Dermis microvascular lymphatic vessel endothelial cell (primary cell): ENCODE measurements around the gene KLHL9. TPM values are rescaled to one million over a fixed set of nuclear protein-coding genes. Genes with fewer than 3 reads are reported as not detected.
"Not testable (repeated sequence)": the region's sequence is repeated elsewhere in the genome, so short reads cannot be mapped to it uniquely, and the experiment has no call there.

ENCODE experiments used
- DNase-seq, 2 donors: peaks; one replicate each; pipeline versions ENCODE4 v3.0.0 to v3.0.0-alpha.2; 2010; ENCODE audit warnings: low read depth in 2 of 2
- total RNA-seq: library from RNA; depleted of rRNA; stranded (reverse); fragments of >200 nt; gene quantifications from 2 replicates; pipeline ENCODE4 v1.2.1, GENCODE V29; 2014

Gene KLHL9, protein sequence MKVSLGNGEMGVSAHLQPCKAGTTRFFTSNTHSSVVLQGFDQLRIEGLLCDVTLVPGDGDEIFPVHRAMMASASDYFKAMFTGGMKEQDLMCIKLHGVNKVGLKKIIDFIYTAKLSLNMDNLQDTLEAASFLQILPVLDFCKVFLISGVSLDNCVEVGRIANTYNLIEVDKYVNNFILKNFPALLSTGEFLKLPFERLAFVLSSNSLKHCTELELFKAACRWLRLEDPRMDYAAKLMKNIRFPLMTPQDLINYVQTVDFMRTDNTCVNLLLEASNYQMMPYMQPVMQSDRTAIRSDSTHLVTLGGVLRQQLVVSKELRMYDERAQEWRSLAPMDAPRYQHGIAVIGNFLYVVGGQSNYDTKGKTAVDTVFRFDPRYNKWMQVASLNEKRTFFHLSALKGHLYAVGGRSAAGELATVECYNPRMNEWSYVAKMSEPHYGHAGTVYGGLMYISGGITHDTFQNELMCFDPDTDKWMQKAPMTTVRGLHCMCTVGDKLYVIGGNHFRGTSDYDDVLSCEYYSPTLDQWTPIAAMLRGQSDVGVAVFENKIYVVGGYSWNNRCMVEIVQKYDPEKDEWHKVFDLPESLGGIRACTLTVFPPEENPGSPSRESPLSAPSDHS
- total RNA-seq: 26.8 and 36.4 TPM in 2 replicates

DNA sequence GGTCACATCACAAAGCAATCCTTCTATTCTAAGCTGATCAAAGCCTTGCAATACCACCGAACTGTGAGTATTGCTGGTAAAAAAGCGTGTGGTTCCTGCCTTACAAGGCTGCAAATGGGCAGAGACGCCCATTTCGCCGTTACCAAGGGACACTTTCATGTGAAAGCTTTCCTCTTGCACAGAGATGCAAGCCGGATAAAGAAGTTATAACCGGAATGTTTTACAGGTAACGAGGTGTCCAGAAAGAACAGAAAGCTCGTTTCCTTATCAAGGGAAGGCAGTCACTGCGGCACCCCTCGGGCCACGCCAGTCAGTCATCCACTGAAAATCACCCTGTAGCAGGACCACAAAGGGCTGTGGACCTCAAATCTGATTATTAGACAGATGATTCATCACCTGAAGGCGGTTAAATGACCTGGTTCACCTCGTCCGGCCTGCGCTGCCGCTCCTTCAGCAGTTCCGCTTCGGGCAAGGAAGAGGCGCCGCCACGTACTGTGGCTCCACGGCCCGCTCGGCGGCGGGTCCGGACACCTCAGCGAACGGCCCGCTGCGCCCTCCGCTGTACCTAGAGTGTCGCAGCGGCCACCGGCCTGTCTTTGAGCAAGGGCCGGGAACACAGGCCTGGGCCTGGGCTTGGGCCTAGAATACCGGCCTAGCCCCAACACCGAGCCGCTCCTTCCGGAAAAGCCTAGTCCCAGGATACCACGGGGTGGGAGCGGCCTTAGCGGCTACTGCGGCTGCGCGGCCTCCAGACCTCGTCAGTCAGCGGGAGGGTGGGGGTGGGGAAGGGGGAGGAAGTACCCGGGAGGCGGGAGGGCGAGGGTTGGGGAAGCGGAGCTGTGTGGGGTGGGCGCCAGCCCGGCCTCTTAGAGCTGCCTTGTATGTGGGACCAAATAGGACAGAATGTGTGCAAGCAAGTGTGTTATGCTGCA is at the start of gene KLHL9:
TSS of gene KLHL9 (minus strand) at position 704 of the 932 bp plus-strand sequence. CDS start at position 159, 545 bp downstream.
- DNase-seq: peak; percentile 82 to 92

DNA sequence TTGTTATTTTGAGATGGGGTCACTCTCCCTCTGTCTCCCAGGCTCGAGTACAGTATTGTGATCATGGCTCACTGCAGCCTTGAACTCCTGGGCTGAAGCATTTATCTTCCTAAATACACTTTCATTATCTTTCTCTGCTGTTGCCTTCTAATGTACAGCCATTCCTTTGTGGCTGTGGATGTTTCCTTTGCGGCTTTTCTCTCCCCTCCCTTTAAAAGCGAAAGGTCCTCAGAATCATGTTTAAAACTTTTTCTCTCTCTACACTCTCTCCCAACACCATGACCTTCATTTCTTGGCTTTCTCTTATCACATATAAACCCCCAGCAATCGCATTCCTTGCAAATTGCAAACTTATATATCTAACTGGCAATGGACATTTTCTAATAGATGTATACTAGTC is 48.4 kb upstream of the KLHL9 start:
- no peak for DNase-seq

DNA sequence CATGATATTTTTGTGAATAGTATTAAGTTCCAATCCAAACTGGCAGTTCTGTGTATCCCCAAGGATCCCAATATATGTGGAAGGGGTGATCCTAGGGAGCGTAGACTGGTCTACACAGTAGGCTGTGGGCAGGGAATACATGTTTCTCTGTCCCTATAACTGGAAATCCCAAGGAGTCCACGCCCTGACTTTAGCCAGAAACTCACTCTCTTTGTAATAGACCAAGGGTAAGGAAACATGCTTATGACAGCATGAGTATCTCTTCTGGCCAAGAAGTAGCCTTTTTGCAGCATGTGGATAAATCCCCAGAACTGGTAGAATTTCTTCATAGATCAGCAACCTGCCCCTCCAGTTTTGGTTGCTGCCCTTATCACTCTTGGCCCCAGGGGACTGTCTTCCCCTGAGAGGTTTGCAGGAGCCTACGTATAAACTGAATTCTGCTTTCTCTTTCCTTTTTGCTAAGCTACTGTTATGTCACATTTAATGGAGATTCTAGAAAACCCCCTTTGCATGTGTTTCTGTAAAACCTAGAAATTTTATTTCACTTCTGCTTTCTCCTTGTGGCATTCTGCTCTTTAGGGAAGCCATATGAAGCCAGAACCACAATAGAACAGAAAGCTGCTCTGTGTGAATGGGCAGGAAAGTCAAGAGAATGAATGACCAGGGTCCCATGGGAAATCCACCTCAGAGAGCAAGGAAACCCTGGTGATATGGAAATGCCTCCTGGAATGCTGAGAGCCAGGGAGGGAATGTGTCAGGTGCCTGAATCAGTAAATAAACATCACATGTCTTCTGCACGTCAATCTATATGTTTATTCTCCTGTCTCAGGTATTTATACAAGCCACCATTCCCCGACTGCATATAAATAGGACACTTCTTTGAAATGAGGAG is 46.5 kb upstream of the KLHL9 start:
- no peak for DNase-seq

DNA sequence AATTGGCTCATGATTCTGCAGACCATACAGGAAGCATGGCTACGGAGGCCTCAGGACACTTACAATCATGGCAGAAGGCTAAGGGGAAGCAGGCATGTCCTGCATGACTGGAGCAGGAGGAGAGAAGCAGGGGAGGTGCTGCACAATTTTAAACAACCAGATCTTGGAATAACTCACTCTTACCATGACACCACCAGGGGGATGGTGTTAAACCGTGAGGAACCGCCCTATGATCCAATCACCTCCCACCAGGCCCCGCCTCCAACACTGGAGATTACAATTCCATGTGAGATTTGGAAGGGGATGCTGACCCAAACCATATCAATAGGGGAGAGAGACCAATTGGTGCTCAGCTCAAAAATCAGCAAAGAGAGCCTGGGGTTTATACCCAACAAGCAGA is 36.3 kb upstream of the KLHL9 start:
- not testable (repeated sequence) for DNase-seq

DNA sequence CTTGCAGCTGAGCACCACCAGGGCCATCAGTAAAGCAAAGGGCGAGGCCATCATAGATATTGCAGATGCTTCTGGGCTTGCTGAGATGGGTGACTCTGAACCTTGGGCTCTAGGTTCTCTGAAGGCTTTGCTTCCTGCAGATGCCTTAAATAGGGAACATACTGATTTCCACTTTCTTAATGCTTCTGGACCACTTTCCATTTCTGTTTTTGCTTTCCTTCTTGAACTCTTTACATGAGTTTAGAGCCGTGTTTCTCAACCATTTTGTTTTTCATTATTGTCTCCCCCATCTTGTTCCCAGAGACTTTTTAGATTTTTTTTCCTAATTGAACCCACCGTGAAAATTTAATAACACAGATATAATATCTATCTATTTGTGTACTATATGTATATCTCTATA is 32.8 kb upstream of the KLHL9 start, which contains the start of gene IFNA13:
TSS of gene IFNA13 (minus strand) at position 101 of the 400 bp plus-strand sequence. CDS start at position 54, 47 bp downstream.
- no peak for DNase-seq

DNA sequence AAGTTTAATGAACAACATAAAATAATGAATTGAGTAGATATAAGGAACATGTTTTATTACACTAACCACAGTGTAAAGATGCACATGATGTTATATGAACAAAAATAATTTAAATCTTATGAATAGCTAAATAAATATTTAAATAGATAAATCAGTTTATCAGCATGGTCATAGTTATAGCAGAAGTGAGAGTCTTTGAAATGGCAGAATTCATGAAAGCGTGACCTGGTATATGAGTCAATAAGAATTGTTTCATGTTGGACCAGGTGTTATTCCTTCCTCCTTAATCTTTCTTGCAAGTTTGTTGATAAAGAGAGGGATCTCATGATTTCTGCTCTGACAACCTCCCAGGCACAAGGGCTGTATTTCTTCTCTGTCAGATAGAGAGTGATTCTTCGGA is 32.0 kb upstream of the KLHL9 start:
- DNase-seq: not testable (repeated sequence)

DNA sequence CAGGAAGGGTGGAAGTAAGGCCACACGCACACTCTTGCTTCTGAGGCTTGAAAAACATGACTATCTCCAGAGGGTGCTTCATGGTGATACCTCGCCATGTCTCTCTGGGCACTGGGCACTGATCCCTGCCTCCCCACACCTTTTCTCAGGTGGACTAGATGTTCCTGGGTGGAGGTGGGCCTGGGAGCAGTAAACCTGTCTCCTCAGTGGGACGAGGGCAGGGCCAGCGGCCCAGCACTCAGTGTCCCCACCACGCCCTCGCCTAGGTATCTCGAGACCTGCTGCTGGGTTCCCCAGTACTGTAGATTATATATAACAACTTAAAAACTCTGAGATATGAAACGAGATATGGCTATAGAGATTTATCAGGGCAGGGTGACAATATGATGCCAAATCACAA is 27.1 kb upstream of the KLHL9 start:
- DNase-seq: no peak

DNA sequence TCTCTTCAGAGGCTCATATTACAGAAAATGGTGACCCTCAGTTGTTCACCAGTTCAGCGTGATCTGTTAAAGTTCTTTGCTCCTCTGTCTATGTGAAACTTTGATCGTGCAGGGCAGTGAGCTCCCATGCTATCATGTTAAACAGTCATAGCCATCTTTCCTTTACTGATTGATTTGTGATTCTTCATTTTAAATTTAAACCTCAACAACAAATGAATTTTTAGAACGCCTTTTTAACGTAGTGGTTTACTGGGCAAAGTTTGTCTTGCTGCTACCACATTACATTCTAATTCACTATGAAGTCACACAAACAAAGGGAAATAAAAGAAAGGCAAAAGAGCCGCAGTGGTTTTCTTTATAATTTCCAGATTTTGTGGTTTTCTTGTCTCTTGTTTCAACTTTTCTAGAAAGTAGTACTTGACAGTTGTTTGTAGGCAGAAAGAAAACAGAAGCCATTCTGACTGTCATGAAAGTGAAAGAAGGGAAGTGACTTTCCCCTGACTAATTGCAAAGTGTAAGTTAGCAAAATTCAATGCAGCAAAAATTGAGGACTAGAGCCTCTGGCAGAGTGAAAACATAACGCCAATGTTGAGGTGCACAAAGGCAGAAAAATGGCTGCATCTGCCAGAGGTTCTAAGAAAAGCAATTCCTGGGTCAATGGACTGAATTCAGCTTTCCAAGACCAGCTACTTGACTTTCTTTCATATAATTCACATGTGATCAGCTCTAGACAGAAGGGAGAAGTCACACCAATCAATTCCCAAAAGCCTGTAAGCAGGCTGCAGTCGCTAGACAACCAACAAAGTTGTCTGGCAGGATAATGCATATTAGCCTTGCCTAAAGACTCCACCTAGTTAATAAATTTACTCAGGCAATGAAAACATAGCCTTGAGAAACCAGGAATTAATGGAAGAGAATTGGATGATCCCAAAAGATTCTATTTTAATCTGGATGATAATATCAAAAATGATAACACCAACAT is 22.6 kb upstream of the KLHL9 start:
- DNase-seq: no peak

DNA sequence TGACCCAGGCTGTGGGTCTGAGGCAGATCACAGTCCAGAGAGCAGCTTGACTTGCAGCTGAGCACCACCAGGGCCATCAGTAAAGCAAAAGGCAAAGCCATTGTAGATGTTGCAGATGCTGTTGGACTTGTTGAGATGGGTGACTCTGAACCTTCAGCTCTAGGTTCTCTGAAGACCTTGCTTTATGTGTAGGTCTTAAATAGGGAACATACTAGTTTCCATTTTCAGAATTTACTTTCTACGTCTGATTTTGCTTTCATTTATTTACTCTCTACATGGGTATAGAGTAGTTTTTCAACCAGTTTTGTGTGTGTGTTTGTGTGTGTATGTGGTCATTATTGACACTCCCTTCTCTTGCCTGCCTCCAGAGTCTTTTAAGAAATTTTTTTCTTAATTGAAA is 15.6 kb upstream of the KLHL9 start, which contains the start of gene IFNA6:
TSS of gene IFNA6 (minus strand) at position 101 of the 400 bp plus-strand sequence. CDS start at position 101, 0 bp downstream.
- no peak for DNase-seq

DNA sequence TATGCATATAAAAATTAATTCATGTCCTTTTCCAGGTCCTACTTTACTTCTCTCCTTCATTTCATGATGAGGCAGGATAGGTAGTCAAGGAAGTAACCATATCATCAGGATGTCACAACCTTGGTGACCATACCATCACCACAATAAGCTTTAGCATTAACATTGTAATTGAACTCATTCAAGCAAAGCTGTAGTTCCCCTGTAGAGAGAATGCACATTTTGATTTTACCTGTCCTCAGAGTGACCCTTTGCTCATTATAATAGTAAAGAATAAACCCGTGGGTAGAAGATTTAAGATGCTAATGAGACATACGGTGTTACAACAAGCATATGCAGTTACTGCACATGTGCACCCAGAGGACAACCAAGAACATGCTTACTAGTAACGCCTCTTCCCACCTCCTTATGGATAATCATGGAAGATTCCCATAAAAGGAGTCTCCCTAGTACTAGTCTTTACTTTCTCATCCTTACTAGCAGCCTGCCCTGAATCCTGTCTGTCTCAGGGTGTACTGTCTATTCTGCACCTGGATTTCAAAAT is 13.3 kb upstream of the KLHL9 start:
- no peak for DNase-seq

DNA sequence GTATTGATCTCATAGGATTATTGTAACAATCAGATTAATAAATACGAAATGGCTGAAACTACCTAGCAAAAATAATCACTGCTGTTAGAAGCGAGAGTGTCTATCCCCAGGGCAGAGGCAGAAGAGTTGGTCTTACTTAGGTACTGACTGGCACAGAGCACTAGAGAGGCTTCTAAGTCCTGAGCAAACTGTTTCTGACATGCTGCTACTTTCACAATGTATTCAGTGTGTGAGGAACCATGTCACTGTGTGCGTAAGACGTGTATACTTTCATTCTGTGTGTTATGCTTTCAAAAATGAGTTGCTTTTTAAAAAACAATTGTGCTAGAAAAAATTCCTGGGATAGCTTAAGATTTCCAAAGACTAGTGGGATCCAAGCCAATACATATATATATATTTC is 5.5 kb upstream of the KLHL9 start:
- no peak for DNase-seq

DNA sequence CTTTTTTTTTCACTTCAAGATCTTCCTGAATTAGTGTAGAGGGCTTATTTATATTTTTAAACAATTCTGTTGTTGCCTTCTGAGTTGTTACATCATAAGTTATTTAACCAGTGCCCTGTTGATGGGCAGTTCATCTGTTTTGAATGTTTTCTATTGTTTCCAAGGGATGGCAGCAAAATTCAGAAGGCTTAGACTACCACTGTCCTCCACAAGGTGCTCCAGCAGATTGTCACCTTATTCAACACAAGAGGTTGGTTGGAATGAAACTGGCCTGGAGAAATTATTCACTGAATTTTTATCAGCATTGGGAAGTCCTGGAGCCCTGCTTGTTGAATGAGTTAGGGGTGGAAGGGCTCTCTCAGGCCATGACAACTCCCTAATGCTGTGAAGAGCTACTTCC is 1.3 kb upstream of the KLHL9 start:
- no peak for DNase-seq

DNA sequence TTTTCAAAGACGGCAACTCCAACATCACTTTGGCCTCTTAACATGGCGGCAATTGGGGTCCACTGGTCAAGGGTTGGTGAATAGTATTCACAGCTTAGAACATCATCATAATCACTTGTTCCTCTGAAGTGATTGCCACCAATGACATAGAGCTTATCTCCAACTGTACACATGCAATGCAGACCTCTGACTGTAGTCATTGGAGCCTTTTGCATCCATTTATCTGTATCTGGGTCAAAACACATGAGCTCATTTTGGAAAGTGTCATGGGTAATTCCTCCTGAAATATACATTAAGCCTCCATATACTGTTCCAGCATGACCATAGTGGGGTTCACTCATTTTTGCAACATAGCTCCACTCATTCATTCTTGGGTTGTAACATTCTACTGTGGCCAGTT is 2.0 kb downstream of the KLHL9 start:
- no peak for DNase-seq

DNA sequence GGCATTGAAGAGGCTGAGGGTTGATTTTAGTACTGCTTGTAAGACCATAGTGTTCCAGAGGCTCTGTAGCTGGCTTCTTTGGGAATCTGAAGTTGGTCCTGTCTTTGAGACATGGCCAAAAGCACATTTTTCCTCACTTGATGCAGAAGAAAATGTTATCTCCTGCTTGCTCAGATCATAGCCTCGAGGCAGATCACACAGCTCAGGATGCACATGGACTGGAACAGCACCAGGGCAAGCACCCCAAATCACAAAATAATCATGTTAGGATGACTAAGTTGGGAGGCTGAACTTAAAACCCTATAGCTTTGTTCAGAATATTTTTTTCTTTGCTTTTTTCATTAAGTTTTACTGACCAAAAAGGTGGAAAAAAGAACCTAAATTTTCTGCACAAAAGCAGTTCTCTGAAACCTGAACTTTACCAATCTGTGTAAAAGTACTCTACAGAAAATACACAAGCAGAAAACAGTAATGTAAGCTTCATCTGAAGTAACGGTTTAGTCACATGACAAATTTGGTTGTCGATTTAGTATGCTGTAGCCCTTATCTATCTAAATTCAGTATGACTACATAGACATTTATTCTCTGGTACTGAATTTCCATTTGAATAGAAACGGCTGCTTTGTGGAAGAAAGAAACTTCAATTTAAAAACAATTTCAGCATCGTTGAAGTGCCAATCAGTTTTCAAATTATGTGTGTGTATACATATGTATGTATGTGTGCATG is 3.4 kb downstream of the KLHL9 start:
- peak in 1 of 2 donors; percentile 2 for DNase-seq

DNA sequence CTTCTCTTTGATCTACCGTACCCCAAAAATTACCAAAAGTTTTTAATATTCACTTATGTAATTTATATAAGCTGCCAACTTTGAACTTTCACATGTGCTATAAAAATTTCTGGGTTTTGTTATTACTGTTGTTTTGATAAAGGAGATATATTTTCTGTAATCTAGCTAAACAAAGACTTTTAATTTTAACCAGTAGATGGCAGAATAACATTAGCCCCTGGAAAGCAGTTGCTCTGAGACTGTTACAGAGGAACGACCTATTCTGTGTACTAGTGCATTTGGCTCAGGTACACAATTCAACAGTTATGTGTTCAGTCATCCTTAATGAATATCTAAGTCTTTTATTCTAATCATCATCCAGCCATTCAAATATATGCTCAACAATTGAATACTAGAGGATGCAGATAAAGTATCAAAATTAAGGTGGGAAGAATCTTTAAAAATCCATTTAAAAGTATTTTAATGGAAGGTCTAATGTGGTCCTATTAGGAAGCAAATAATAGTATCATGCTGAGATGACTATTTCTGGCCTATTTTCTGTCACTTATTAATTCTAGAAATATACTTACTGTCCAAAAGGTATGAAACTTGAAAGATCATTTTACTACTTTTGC is 8.6 kb downstream of the KLHL9 start:
- DNase-seq: peak; percentile 42 to 59

DNA sequence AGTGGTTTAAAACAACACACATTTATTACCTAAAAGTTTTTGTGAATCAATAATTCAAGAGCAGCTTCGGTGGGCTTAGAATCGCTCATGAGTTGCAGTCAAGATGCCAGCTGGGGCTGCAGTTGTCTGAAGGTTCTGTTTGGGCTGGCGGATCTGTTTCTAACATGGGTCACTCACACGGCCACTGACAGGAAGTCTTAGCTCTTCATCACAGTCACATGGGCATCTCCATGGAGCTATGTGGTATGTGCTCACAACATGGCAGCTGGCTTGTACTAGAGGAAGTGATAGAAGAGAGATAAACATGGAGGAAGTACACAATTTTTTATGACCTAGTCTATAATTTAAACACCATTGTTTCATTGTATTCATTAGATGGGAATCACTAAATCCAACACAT is 11.2 kb downstream of the KLHL9 start:
- peak in 1 of 2 donors; percentile 31 for DNase-seq

DNA sequence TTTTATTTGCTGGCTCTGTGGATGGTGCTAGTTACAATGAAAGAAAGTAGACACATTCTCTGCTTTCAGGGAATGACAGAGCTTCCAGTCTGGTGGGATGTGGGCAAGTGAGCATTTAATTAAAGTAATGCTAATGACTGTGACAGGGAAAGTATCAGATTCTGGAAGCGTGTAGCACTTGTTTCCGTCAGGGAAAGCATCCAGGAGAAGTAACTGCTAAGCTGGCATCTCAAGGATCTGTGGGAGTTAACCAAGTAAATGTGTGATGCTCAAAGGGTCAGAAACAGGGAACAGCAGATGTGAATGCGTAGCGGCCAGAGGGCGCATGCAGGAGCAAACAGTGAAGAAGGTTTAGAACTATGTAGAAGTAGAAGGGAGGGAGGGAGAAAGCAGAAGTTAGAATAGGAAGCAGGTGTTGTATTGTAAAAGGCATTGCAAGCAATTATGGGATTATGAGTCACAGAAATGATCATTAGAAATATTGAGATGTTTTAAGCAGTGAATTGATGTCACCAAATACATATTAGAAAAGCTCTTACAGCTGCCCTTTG is 12.2 kb downstream of the KLHL9 start:
- DNase-seq: no peak

DNA sequence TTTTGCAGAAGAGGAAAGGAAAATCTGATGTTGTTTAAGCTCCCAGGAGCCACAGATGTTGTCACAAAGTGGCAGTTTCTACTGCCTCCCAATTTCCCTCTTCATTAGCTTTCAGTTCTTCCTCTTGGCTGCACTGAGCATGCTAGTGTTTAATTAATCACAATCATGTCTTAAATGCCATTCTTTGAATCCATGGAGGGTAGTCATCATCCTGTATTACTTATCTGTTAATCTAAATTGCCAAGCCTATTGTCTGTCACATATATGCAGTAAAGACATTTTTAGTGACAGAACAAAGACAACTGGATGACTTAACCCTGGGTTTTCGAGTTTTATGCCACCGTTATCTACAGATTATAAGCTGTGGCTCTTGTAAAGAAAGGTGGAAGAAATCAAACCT is 14.7 kb downstream of the KLHL9 start:
- no peak for DNase-seq
